Measurements from ENCODE around the gene ZBTB16.

ZBTB16 gene

GRCh38 chr11:114129142-114129541, 69.6 kb downstream of the ZBTB16 start:
- Histone ChIP-seq H3K4me1 (ENCODE audit: insufficient read depth, low read length) (no peaks in the 10 kb centered on the region), H3K27ac (ENCODE audit: low read length) (no peak overlapping the region), H3K79me2 (ENCODE audit: insufficient read depth, low read length) (no peaks in the 10 kb centered on the region), H2AFZ (ENCODE audit: low read depth, low read length) (no peak overlapping the region), H4K20me1 (ENCODE audit: insufficient read depth, low read length) (peaks cover 13% of the 10 kb centered on the region), H3K4me3 (ENCODE audit: low read depth in 1 of 2, low read length in 2 of 2) (no peak overlapping the region), H3K9ac (ENCODE audit: low read depth, low read length) (no peak overlapping the region), H3K9me3 (ENCODE audit: insufficient read depth, low read length, severe bottlenecking) (no peaks in the 10 kb centered on the region), H3K4me2 (ENCODE audit: insufficient read depth, low read length) (no peak overlapping the region), H3K36me3 (ENCODE audit: insufficient read depth, low read length) (no peaks in the 10 kb centered on the region), H3K27me3 (ENCODE audit: insufficient read depth, low read length, poor library complexity) (no peaks in the 10 kb centered on the region)
- no peak for TF ChIP-seq EZH2 (IDR thresholded peaks at IDR 0.05; ENCODE audit: borderline replicate concordance, low read depth, low read length, severe bottlenecking)
- TF ChIP-seq, protein P1, sequence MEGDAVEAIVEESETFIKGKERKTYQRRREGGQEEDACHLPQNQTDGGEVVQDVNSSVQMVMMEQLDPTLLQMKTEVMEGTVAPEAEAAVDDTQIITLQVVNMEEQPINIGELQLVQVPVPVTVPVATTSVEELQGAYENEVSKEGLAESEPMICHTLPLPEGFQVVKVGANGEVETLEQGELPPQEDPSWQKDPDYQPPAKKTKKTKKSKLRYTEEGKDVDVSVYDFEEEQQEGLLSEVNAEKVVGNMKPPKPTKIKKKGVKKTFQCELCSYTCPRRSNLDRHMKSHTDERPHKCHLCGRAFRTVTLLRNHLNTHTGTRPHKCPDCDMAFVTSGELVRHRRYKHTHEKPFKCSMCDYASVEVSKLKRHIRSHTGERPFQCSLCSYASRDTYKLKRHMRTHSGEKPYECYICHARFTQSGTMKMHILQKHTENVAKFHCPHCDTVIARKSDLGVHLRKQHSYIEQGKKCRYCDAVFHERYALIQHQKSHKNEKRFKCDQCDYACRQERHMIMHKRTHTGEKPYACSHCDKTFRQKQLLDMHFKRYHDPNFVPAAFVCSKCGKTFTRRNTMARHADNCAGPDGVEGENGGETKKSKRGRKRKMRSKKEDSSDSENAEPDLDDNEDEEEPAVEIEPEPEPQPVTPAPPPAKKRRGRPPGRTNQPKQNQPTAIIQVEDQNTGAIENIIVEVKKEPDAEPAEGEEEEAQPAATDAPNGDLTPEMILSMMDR (IDR thresholded peaks at IDR 0.05; ENCODE audit: borderline replicate concordance, extremely low read depth, low read length, poor library complexity, severe bottlenecking): no peak
- DNase-seq (no peak), ATAC-seq (ENCODE audit: insufficient read depth, low read depth) (no peak)

DNA sequence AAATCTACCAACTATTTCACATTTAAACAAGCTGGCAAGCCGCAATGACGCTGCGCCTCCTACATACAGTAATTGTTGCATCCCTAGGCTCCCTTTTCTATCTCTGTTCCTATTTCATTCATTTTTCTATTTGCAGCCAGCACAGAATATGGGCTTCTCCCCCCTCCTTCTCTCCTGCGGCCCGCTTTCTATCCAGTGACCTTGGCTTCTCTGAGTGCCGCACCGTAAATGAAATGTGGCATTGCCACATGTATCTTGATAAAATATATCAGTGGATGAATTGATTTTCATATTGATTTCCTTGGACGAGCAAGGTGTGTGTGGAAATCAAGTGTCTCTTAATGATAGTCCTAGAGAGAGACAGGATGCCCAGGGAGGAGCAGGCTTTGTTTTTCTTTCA, 70.2 kb downstream of the ZBTB16 start:
- H3K27me3 ChIP-seq (ENCODE audit: insufficient read depth, low read length, poor library complexity): no peaks in the 10 kb centered on the region
- no peaks in the 10 kb centered on the region for H3K9me3 ChIP-seq (ENCODE audit: insufficient read depth, low read length, severe bottlenecking)
- H3K4me2 ChIP-seq (ENCODE audit: insufficient read depth, low read length): no peak overlapping the region
- H4K20me1 ChIP-seq (ENCODE audit: insufficient read depth, low read length): peaks cover 11% of the 10 kb centered on the region
- TF ChIP-seq, protein P1 (IDR thresholded peaks at IDR 0.05; ENCODE audit: borderline replicate concordance, extremely low read depth, low read length, poor library complexity, severe bottlenecking): no peak
- TF ChIP-seq EZH2 (IDR thresholded peaks at IDR 0.05; ENCODE audit: borderline replicate concordance, low read depth, low read length, severe bottlenecking): no peak
- H3K4me3 ChIP-seq (ENCODE audit: low read depth in 1 of 2, low read length in 2 of 2): no peak overlapping the region
- H3K27ac ChIP-seq (ENCODE audit: low read length): no peak overlapping the region
- no peak overlapping the region for H3K9ac ChIP-seq (ENCODE audit: low read depth, low read length)
- no peaks in the 10 kb centered on the region for H3K79me2 ChIP-seq (ENCODE audit: insufficient read depth, low read length)
- DNase-seq (no peak), ATAC-seq (ENCODE audit: insufficient read depth, low read depth) (no peak)
- no peak overlapping the region for H2AFZ ChIP-seq (ENCODE audit: low read depth, low read length)
- no peaks in the 10 kb centered on the region for H3K36me3 ChIP-seq (ENCODE audit: insufficient read depth, low read length)
- H3K4me1 ChIP-seq (ENCODE audit: insufficient read depth, low read length): no peaks in the 10 kb centered on the region

- H3K4me2 ChIP-seq (ENCODE audit: insufficient read depth, low read length): no peak overlapping the region
- no peak for TF ChIP-seq EZH2 (IDR thresholded peaks at IDR 0.05; ENCODE audit: borderline replicate concordance, low read depth, low read length, severe bottlenecking)
- TF ChIP-seq, protein P1 (IDR thresholded peaks at IDR 0.05; ENCODE audit: borderline replicate concordance, extremely low read depth, low read length, poor library complexity, severe bottlenecking): no peak
- H3K9me3 ChIP-seq (ENCODE audit: insufficient read depth, low read length, severe bottlenecking): no peaks in the 10 kb centered on the region
- no peak overlapping the region for H3K4me3 ChIP-seq (ENCODE audit: low read depth in 1 of 2, low read length in 2 of 2)
- DNase-seq: no peak
- H3K27me3 ChIP-seq (ENCODE audit: insufficient read depth, low read length, poor library complexity): no peaks in the 10 kb centered on the region
- no peaks in the 10 kb centered on the region for H3K4me1 ChIP-seq (ENCODE audit: insufficient read depth, low read length)
- no peak overlapping the region for H2AFZ ChIP-seq (ENCODE audit: low read depth, low read length)
- H3K36me3 ChIP-seq (ENCODE audit: insufficient read depth, low read length): no peaks in the 10 kb centered on the region
- no peak overlapping the region for H3K27ac ChIP-seq (ENCODE audit: low read length)
- no peak for ATAC-seq (ENCODE audit: insufficient read depth, low read depth)
- no peak overlapping the region for H3K9ac ChIP-seq (ENCODE audit: low read depth, low read length)
- H4K20me1 ChIP-seq (ENCODE audit: insufficient read depth, low read length): peaks cover 9% of the 10 kb centered on the region
- H3K79me2 ChIP-seq (ENCODE audit: insufficient read depth, low read length): no peaks in the 10 kb centered on the region
These were observed 70.6 kb downstream of the ZBTB16 start for GRCh38 chr11:114130115-114130576.

All from DND-41 (cell line).